Right lobe of liver (tissue), 4 donors: ENCODE data around the gene DEXI.

Experiments used
- POLR2A ChIP-seq: fragments of 450-650 bp; IDR thresholded peaks from one replicate; pipeline ENCODE4 v1.6.1; 2017; ENCODE audit warnings: antibody characterized with exemption, mild to moderate bottlenecking
- TF ChIP-seq, protein P1 (sequence below), 4 donors: fragments of 200-600 bp in 3 of 4; fragments of 450-650 bp in 1 of 4; IDR thresholded peaks; one replicate each; pipeline versions ENCODE4 v1.5.1 to v1.8.0; 2016 to 2022; ENCODE audit warnings: antibody characterized with exemption in 4 of 4, mild to moderate bottlenecking in 2 of 4
- donor health status: DM: no; HTN: no; CAD: no.
- donor health status: DM: no; HTN: no; CAD: no.
- donor health status: DM: no; HTN: yes; CAD: no.

- TF ChIP-seq, protein P1, sequence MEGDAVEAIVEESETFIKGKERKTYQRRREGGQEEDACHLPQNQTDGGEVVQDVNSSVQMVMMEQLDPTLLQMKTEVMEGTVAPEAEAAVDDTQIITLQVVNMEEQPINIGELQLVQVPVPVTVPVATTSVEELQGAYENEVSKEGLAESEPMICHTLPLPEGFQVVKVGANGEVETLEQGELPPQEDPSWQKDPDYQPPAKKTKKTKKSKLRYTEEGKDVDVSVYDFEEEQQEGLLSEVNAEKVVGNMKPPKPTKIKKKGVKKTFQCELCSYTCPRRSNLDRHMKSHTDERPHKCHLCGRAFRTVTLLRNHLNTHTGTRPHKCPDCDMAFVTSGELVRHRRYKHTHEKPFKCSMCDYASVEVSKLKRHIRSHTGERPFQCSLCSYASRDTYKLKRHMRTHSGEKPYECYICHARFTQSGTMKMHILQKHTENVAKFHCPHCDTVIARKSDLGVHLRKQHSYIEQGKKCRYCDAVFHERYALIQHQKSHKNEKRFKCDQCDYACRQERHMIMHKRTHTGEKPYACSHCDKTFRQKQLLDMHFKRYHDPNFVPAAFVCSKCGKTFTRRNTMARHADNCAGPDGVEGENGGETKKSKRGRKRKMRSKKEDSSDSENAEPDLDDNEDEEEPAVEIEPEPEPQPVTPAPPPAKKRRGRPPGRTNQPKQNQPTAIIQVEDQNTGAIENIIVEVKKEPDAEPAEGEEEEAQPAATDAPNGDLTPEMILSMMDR (IDR thresholded peaks at IDR 0.05), result peak in 2 of 4 donors; percentile 17 to 20
- no peak for TF ChIP-seq POLR2A
Measured at GRCh38 chr16:10988164-10988803, 46.0 kb upstream of the DEXI start.
